ENCODE results near the gene FAM9B.
"Not testable (repeated sequence)": the region's sequence is repeated elsewhere in the genome, so short reads cannot be mapped to it uniquely, and the experiment has no call there.

Gene FAM9B

DNA sequence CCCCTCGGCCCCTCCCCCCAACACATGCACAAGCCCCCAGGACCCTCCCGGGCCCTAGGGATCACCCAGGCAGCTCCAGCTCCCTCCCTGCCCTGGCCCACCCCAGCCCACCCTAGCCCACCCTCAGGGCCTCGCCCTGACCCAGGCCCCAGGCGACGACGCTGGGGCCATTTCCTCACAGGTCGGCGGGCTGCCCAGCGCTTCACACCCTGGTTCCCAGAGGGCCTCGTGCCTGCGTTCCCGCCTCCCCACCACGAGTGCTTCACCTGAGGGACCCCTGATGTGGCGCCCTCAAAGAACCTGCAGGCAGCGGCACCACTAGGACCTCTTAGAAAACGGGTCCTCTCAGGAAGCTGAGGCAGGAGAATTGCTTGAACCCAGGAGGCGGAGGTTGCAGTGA is 341 bp downstream of the FAM9B start:
- DNase-seq (ENCODE audit: low read depth in 2 of 2) = no peak
- H3K4me3 ChIP-seq (replicated peaks in 1 of 2; ENCODE audit: low read depth in 2 of 2, low read length in 2 of 2) = no peak overlapping the region
- no peak for TF ChIP-seq CTCF (IDR thresholded peaks at IDR 0.05; ENCODE audit: low read depth, low read length)

DNA sequence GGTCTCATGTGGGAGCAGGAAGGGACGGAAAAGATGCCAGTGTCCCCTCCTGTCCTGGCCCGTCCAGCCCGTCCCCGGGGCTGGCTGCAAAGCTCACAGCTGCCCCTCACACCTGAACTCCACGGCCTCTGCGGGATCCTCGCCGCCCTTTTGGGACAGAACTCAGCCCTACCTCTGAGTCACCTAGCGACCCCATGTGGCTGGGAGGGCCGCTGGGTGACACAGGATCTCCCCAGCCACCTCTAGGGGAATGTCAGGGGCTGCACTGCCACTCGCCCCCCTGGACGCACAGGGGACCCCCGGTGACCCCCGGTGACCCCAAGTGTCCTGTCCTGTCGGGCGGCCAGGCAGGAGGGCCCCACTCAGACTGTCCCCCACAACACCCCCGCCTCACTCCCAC is 748 bp downstream of the FAM9B start:
- no peak for TF ChIP-seq CTCF (IDR thresholded peaks at IDR 0.05; ENCODE audit: low read depth, low read length)
- DNase-seq (ENCODE audit: low read depth in 2 of 2) = no peak
- H3K4me3 ChIP-seq (replicated peaks in 1 of 2; ENCODE audit: low read depth in 2 of 2, low read length in 2 of 2) = no peak overlapping the region

DNA sequence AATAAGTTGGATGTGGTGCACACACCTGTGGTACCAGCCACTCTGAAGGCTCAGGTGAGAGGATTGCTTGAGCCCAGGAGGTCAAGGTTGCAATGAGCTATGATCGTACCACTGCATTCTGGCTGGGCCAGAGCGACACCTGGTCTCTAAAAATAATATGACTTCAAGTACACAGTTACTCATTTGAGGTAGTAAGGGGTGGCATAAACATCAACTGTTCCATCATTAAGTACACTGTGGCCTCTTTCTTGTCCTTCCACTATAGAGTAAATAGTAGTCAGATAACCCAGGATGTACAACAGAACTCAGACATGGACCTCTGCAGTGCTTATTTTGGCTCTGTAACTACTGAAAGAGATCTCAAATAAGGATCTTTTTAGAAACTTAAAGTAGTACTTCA is 10.6 kb downstream of the FAM9B start:
- H3K4me3 ChIP-seq (replicated peaks in 1 of 2; ENCODE audit: low read depth in 2 of 2, low read length in 2 of 2) = no peak overlapping the region
- no peak for DNase-seq (ENCODE audit: low read depth in 2 of 2)
- no peak for TF ChIP-seq CTCF (IDR thresholded peaks at IDR 0.05; ENCODE audit: low read depth, low read length)

GRCh38 chrX:9019151-9019550 is 14.8 kb downstream of the FAM9B start:
- TF ChIP-seq CTCF (IDR thresholded peaks at IDR 0.05; ENCODE audit: low read depth, low read length) = no peak
- DNase-seq (ENCODE audit: low read depth in 2 of 2) = peak in 1 of 2 donors; percentile 4
- no peak overlapping the region for H3K4me3 ChIP-seq (replicated peaks in 1 of 2; ENCODE audit: low read depth in 2 of 2, low read length in 2 of 2)

- DNase-seq (ENCODE audit: low read depth in 2 of 2); H3K4me3 ChIP-seq (replicated peaks in 1 of 2; ENCODE audit: low read depth in 2 of 2, low read length in 2 of 2): not testable (repeated sequence)
Measured at GRCh38 chrX:9018332-9018731, 15.6 kb downstream of the FAM9B start.

DNA sequence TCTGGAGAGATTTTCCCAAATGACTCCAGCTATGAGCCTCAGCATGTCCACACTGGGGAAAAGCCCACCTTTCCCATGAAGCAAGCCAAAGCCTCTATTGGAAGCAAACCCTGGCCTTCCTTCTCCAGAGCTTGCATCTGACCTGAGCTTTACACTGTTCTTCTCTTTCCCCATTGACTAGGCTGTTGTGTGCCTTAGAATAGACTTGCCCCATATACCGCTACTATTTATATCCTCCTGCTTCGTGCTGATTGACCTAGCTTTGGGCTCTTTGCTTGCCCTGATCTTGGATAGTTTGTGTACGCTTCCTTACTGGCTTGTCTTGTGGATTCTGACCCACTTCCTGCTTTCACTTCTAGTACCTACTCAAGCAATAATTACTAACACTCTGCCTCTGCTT is 30.9 kb downstream of the FAM9B start:
- no peak overlapping the region for H3K4me3 ChIP-seq (replicated peaks in 1 of 2; ENCODE audit: low read depth in 2 of 2, low read length in 2 of 2)
- TF ChIP-seq CTCF (IDR thresholded peaks at IDR 0.05; ENCODE audit: low read depth, low read length) = no peak
- no peak for DNase-seq (ENCODE audit: low read depth in 2 of 2)

DNA sequence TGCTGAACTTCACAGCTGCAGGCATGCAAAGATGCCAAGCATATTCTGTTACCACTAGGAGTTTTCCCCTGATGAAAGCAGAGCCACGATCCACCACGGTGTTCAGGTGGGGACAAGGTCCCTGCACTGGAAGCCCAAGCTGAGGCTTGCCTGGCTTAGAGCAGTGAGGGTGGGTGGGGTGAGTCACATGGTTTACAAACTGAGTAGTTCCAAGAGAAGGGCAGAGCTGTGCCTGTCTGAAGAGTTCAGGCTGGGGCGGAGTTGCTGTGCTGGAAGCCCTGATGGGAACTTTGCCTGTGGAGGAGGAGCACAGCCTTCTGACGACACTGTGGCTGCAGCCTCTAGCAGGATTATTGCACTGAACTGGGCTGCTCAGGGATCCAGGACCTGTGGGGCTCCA is 45.5 kb downstream of the FAM9B start:
- H3K4me3 ChIP-seq (replicated peaks in 1 of 2; ENCODE audit: low read depth in 2 of 2, low read length in 2 of 2) = no peak overlapping the region
- TF ChIP-seq CTCF (IDR thresholded peaks at IDR 0.05; ENCODE audit: low read depth, low read length) = no peak
- peak; percentile 28 to 55 for DNase-seq (ENCODE audit: low read depth in 2 of 2)
